ENCODE results near the gene NOP10. TPM values are rescaled to one million over a fixed set of nuclear protein-coding genes. Genes with fewer than 3 reads are reported as not detected.

The NOP10 gene
- polyA plus RNA-seq, 5 donors, result 97.6 to 131 (median 113) TPM

Other genes with a start within 250 kb of the NOP10 start
- gene EMC7, start 241.3 kb downstream of the NOP10 start, polyA plus RNA-seq (ENCODE audit: insufficient read depth in 1 of 5, insufficient read length in 5 of 5, low replicate concordance in 1 of 5), result 10 to 100 TPM; 52.6 to 66.1 (median 56.9) TPM
- gene PGBD4, start 241.1 kb downstream of the NOP10 start, polyA plus RNA-seq (ENCODE audit: insufficient read depth in 1 of 5, insufficient read length in 5 of 5, low replicate concordance in 1 of 5), result 1 to 10 TPM; 1.9 to 2.3 (median 2.0) TPM
- 100 to 1,000 TPM in 2 of 5 donors, 10 to 100 TPM in 3; 74.3 to 119 (median 89.3) TPM for gene KATNBL1, start 133.0 kb downstream of the NOP10 start, polyA plus RNA-seq (ENCODE audit: insufficient read depth in 1 of 5, insufficient read length in 5 of 5, low replicate concordance in 1 of 5)
- gene EMC4, start 118.1 kb downstream of the NOP10 start, polyA plus RNA-seq (ENCODE audit: insufficient read depth in 1 of 5, insufficient read length in 5 of 5, low replicate concordance in 1 of 5), result 100 to 1,000 TPM; 113 to 127 (median 118) TPM
- 10 to 100 TPM; 18.1 to 39.2 (median 29.9) TPM for gene SLC12A6, start 5.4 kb downstream of the NOP10 start, polyA plus RNA-seq (ENCODE audit: insufficient read depth in 1 of 5, insufficient read length in 5 of 5, low replicate concordance in 1 of 5)
- gene NUTM1, start 179 bp upstream of the NOP10 start, polyA plus RNA-seq (ENCODE audit: insufficient read depth in 1 of 5, insufficient read length in 5 of 5, low replicate concordance in 1 of 5), result under 1 TPM in 2 of 5 donors, not detected in 3; 0.03 to 0.07 TPM
- 10 to 100 TPM; 41.0 to 58.4 (median 42.5) TPM for gene LPCAT4, start 24.1 kb upstream of the NOP10 start, polyA plus RNA-seq (ENCODE audit: insufficient read depth in 1 of 5, insufficient read length in 5 of 5, low replicate concordance in 1 of 5)
- gene GOLGA8A, start 94.7 kb upstream of the NOP10 start, polyA plus RNA-seq (ENCODE audit: insufficient read depth in 1 of 5, insufficient read length in 5 of 5, low replicate concordance in 1 of 5), result 100 to 1,000 TPM; 176 to 314 (median 201) TPM
- gene GOLGA8B, start 240.5 kb upstream of the NOP10 start, polyA plus RNA-seq (ENCODE audit: insufficient read depth in 1 of 5, insufficient read length in 5 of 5, low replicate concordance in 1 of 5), result 100 to 1,000 TPM; 108 to 251 (median 201) TPM